SK-N-MC (cell line): Measurements from ENCODE around the gene TRIM52.

ENCODE experiments used
- EZH2 ChIP-seq: fragments of 200-600 bp; sonication (generic); IDR thresholded peaks from one replicate; pipeline ENCODE4 v1.6.1; 2017; ENCODE audit warnings: antibody characterized with exemption
- POLR2AphosphoS5 ChIP-seq: IDR thresholded peaks from 2 replicates; pipeline ENCODE4 v1.6.1; 2012; ENCODE audit warnings: mild to moderate bottlenecking, low read depth, low read length, borderline replicate concordance

- TF ChIP-seq POLR2AphosphoS5 (no peak), EZH2 (no peak)
Observed at GRCh38 chr5:181211208-181211607, 49.7 kb downstream of the TRIM52 start.
